HG02798 (cell line): ENCODE measurements around the gene NATD1.
"Not testable (repeated sequence)": the region's sequence is repeated elsewhere in the genome, so short reads cannot be mapped to it uniquely, and the experiment has no call there.

Source experiments
- ATAC-seq: cut with Tn5 transposase; IDR thresholded peaks from one replicate; pipeline ENCODE4 v1.9.1; 2021; ENCODE audit warnings: mild to moderate bottlenecking; ENCODE audit not compliant: unreplicated experiment, poor library complexity

Gene NATD1

DNA sequence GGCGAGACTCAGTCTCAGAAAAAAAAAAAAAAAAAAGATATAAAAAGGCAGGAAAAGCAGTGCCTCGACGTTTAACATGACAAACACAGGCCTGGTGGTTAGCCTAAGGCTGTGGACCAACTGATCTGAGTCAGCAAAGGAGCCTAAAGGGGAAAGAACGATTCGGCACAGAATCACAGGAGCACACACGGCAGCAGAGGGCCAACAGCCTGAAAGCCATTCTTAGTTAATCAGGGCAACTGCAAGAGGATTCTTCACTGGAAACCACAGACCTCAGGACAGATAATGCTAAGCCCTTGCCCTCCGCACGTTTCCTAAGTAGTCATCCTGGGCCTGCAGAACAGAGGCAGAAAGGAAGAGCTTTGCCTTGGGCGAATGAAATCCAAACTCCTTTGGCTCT, 53.9 kb downstream of the NATD1 start:
- ATAC-seq, result no peak

DNA sequence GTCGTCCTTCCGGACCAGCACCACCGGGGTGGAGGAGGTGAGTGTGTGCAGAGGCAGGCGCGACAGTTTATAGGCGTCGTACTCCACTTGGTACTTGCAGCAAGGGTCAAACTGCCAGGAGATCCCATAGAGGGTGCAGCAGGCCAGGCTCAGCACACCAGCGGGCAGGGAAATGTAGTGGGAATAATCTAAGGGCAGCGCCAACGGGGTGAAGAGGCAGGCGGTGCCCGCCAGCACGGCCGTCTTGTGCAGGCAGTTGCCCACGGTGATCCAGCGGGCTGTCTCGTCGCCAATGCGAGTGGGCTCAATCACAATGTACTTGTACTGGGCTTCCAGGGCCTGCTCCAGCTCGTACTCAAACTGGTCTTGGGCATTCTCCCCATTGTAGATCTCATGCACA, 54.8 kb downstream of the NATD1 start:
- ATAC-seq, result no peak

DNA sequence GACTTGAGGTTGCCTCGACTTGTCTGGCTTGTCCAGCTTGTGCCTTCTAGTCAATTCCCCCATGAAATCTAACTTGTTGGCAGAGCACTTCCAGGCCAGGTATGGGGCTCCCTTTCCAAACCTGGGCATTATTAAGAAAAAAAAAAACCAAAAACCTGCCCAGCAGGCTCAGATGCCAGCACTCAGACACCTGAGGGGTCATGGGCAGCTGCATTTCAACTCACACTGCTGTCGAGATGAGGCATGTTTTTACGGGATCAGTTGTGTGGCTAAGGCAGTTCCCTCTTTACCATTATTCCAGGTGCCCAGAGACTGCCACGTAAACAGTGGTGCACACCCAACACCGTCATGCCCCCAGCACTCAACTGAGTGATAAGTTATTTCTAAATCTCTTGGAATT, 57.1 kb downstream of the NATD1 start:
- ATAC-seq, result no peak

DNA sequence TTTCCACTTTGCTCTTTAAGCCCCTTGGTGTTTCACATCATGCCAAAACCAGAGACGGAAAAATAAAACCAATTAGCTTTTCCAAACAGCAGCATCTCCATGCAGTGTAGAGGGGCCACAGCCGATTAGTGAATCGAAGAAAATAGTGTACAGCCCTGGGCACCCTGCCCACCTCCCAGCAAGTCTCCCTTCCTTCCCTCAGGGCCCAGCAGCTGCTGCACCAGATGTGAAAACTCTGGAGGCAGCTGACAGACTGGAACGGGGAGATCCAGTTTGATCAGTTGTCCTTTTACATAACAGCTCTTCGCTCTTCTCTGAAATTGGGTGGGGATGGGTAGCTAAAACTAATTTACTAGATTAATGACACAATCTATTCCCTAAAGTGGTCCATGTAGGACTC, 58.5 kb downstream of the NATD1 start:
- ATAC-seq, result no peak

DNA sequence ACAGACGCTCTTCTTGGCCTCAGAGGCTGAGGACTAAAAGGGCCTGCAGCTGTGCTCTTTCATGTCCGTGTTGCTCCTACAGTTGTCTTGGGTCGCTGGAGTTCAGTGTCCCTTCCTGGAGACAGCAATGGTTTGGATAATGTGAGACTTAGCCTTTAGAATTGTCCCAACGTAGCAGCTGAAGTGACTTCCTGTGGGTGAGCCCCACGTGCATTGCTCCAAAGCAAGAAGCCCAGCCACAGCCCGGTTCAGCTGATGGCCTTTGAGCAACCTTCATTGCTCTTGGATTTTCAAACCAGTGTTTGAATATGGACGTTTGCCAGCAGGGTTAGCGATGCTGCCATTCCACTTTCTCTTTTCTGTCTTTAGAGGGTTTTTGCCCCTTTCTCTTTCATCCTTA, 59.0 kb downstream of the NATD1 start:
- no peak for ATAC-seq

DNA sequence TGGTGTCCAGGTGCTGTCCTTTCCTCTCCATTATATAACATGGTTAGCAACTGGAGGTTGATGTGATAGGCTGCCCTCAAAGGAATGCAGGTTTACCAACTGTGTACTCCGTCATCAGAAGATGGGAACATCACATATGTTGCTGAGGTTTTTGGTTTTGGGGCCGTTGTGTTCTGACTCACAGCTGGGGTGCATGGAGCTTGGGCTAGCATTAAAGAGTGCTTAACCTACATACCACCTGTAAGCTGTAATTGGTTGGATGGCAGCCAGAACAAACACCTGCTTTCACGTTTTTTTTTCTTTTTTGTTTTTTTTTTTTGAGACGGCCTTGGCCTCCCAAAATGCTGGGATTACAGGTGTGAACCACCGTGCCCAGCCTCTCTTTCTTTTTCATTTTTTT, 60.2 kb downstream of the NATD1 start:
- ATAC-seq, result no peak

DNA sequence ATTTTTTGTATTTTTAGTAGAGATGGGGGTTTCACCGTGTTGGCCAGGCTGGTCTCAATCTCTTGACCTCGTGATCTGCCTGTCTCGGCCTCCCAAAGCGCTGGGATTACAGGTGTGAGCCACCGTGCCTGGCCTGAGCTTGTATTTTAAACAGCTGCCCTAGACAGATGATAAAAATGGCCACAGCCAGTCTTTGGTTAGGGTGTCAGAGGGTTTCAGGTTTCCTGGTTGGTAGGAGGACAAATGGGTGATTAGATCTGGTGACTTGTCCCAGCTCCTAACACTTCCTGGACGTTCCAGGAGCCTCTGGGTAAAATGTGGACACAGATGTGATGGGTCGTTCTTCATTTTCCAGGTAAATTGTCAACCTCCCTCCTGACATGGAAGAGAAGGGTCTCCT, 60.8 kb downstream of the NATD1 start:
- not testable (repeated sequence) for ATAC-seq

DNA sequence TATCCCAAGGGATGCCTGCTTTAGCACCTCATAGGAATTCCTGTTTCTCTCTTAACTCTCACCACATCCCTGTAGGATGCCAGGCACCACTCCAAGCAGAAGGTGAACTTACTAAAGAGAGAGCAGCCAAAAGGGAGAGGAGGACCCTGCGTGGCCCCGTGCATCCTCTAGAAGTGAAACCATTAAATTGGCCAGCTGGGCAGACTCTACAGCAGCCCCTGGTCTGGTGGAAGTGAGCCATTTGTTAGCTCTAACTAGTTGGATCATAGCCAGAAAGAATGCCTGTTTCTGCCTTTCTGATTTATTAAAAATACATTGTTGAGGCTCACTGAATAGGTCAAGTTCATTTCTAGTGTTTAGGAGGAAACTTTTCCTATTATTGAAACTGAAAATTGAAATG, 61.5 kb downstream of the NATD1 start:
- no peak for ATAC-seq

DNA sequence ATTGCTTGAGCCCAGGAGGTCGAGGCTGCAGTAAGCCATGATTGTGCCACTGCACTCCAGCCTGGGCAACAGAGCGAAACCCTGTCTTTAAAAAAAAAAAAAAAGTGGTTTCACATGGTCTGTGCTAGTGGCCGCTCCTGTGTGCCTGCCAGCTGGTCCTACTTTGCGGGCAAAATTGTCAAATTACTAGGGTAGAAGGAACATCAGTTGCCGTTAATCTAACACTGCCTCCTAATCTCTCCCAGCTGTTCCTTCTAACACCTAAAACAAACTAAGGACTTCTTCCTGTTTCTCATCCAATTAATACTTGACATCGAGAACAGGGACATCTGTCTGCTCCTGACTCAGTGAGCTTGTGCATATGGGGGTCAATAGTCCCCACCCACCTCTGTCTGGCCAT, 63.1 kb downstream of the NATD1 start:
- no peak for ATAC-seq

DNA sequence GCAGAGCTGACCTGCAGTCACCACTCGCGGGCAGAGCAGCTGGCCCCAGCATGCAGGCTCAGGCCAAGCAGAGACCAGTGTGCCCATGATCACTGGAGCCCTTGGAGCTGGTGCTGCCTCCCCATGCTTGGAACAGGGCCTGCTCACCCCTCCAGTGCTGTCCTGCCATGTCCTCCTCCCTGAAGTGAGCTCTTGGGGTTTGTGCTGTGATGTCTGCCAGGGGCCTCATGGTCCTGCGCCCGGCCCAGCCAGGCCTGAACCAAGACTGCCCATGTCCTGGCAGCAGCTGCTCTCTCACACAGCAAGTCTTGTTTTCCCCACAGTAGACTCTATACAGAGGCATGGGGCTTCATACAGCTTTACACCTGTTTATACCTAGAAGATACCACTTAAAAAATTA, 63.8 kb downstream of the NATD1 start:
- ATAC-seq, result no peak
